GM23338 (cell line): Measurements from ENCODE around the gene XXYLT1. TPM values are rescaled to one million over a fixed set of nuclear protein-coding genes. Genes with fewer than 3 reads are reported as not detected.
"Not testable (repeated sequence)": the region's sequence is repeated elsewhere in the genome, so short reads cannot be mapped to it uniquely, and the experiment has no call there.

Experiments
- ATAC-seq: fragments of 200-7000 bp; cut with Tn5 transposase; 3 replicates; pipeline ENCODE4 v1.9.1; 2020
- DNase-seq: peaks from one replicate; pipeline ENCODE4 v3.0.0-alpha.2; 2015; ENCODE audit warnings: low spot score
- H2AFZ ChIP-seq: fragments of 200-600 bp; sonication (generic); 2 replicates; pipeline ENCODE4 v1.8.0; 2016; ENCODE audit warnings: antibody characterized with exemption, mild to moderate bottlenecking, moderate library complexity
- H3F3A ChIP-seq: fragments of 200-600 bp; sonication (generic); replicated peaks from 2 replicates; pipeline ENCODE4 v1.8.0; 2017; ENCODE audit warnings: antibody characterized with exemption, mixed run types, low read depth
- H3K27ac ChIP-seq: fragments of 200-600 bp; sonication (generic); 2 replicates; pipeline ENCODE4 v1.6.1; 2016; ENCODE audit warnings: low read depth
- H3K27me3 ChIP-seq: fragments of 200-600 bp; sonication (generic); 2 replicates; pipeline ENCODE4 v1.8.0; 2016; ENCODE audit warnings: mild to moderate bottlenecking, mixed run types, moderate library complexity; ENCODE audit not compliant: insufficient read depth
- H3K36me3 ChIP-seq: fragments of 200-600 bp; sonication (generic); 2 replicates; pipeline ENCODE4 v1.8.0; 2016; ENCODE audit warnings: mild to moderate bottlenecking; ENCODE audit not compliant: insufficient read depth
- H3K4me1 ChIP-seq: fragments of 200-600 bp; sonication (generic); 2 replicates; pipeline ENCODE4 v1.8.0; 2016; ENCODE audit warnings: mild to moderate bottlenecking, moderate library complexity; ENCODE audit not compliant: insufficient read depth
- H3K4me2 ChIP-seq: fragments of 200-600 bp; sonication (generic); 2 replicates; pipeline ENCODE4 v1.7.1; 2017; ENCODE audit warnings: mixed run types
- H3K4me3 ChIP-seq: fragments of 200-600 bp; sonication (generic); 2 replicates; pipeline ENCODE4 v1.6.1; 2016; ENCODE audit warnings: mixed run types
- H3K79me2 ChIP-seq: fragments of 200-600 bp; sonication (generic); replicated peaks from 2 replicates; pipeline ENCODE4 v1.8.0; 2017; ENCODE audit warnings: mild to moderate bottlenecking; ENCODE audit not compliant: insufficient read depth
- H3K9me2 ChIP-seq: fragments of 200-600 bp; sonication (generic); 2 replicates; pipeline ENCODE4 v1.8.0; 2017; ENCODE audit not compliant: insufficient read depth
- H4K20me1 ChIP-seq: fragments of 200-600 bp; sonication (generic); replicated peaks from 2 replicates; pipeline ENCODE4 v1.8.0; 2017; ENCODE audit warnings: mild to moderate bottlenecking; ENCODE audit not compliant: insufficient read depth
- H3K27ac Mint-ChIP-seq: 2 replicates; pipeline ENCODE4 v1.8.0; 2020; ENCODE audit warnings: inconsistent platforms, mild to moderate bottlenecking, moderate library complexity, mixed read lengths
- H3K27me3 Mint-ChIP-seq: 3 replicates; pipeline ENCODE4 v1.8.0; 2022; ENCODE audit warnings: low read depth, mild to moderate bottlenecking, moderate library complexity, mixed read lengths, inconsistent platforms; ENCODE audit not compliant: insufficient read depth, poor library complexity
- H3K36me3 Mint-ChIP-seq: 3 replicates; pipeline ENCODE4 v1.8.0; 2021; ENCODE audit warnings: low read depth, mild to moderate bottlenecking, inconsistent platforms, moderate library complexity, mixed read lengths
- H3K4me1 Mint-ChIP-seq: 3 replicates; pipeline ENCODE4 v1.8.0; 2020; ENCODE audit warnings: mild to moderate bottlenecking, inconsistent platforms, mixed read lengths
- H3K4me3 Mint-ChIP-seq: 3 replicates; pipeline ENCODE4 v1.8.0; 2021; ENCODE audit warnings: moderate library complexity, mild to moderate bottlenecking, inconsistent platforms, mixed read lengths
- H3K9me3 Mint-ChIP-seq: 3 replicates; pipeline ENCODE4 v1.8.0; 2020; ENCODE audit warnings: moderate library complexity, mild to moderate bottlenecking, inconsistent platforms, mixed read lengths
- EZH2phosphoT487 ChIP-seq: fragments of 200-600 bp; sonication (generic); IDR thresholded peaks from one replicate; pipeline ENCODE4 v1.8.1; 2018; ENCODE audit warnings: antibody characterized with exemption; ENCODE audit not compliant: unreplicated experiment
- JUNB ChIP-seq: IDR thresholded peaks from one replicate; pipeline ENCODE4 v1.6.1; 2016; ENCODE audit warnings: antibody characterized with exemption; ENCODE audit not compliant: unreplicated experiment
- NANOG ChIP-seq: IDR thresholded peaks from 2 replicates; pipeline ENCODE4 v1.6.1; 2016; ENCODE audit warnings: antibody characterized with exemption, borderline replicate concordance
- POLR2AphosphoS5 ChIP-seq: IDR thresholded peaks from 2 replicates; pipeline ENCODE4 v1.6.1; 2016; ENCODE audit warnings: antibody characterized with exemption, low read depth
- ZNF114 ChIP-seq: fragments of 250-450 bp; sonication (Bioruptor Pico); IDR thresholded peaks from 2 replicates; pipeline ENCODE4 v1.5.0; 2020; ENCODE audit warnings: mild to moderate bottlenecking, moderate library complexity
- ZNF331 ChIP-seq: fragments of 250-450 bp; sonication (Bioruptor Pico); IDR thresholded peaks from 2 replicates; pipeline ENCODE4 v1.5.0; 2020; ENCODE audit warnings: low read depth, mild to moderate bottlenecking, moderate library complexity
- polyA plus RNA-seq: library from polyadenylated mRNA; unstranded; fragments of >200 nt; fragmentation: Nextera tagmentation; extraction: Ambion mirVana; gene quantifications from 2 replicates; pipeline ENCODE4 v1.2.1, GENCODE V29; 2016
- total RNA-seq: library from RNA; depleted of rRNA; stranded (reverse); fragments of >200 nt; shearing (Covaris generic); gene quantifications from 2 replicates; pipeline ENCODE4 v1.2.3, GENCODE V29; 2014
- TF ChIP-seq, protein P1 (sequence below): IDR thresholded peaks from one replicate; pipeline ENCODE4 v1.6.1; 2018; ENCODE audit warnings: antibody characterized with exemption; ENCODE audit not compliant: unreplicated experiment
- TF ChIP-seq, protein P2 (sequence below): IDR thresholded peaks from 2 replicates; pipeline ENCODE4 v1.6.1; 2016; ENCODE audit warnings: antibody characterized with exemption
- TF ChIP-seq, protein P3 (sequence below): fragments of 250-450 bp; sonication (Bioruptor Pico); IDR thresholded peaks from 2 replicates; pipeline ENCODE4 v1.5.0; 2020; ENCODE audit warnings: mild to moderate bottlenecking, moderate library complexity

Gene XXYLT1
- total and polyA plus RNA-seq, 2 experiments from 2014 or later, result 13.5 to 34.8 TPM

DNA sequence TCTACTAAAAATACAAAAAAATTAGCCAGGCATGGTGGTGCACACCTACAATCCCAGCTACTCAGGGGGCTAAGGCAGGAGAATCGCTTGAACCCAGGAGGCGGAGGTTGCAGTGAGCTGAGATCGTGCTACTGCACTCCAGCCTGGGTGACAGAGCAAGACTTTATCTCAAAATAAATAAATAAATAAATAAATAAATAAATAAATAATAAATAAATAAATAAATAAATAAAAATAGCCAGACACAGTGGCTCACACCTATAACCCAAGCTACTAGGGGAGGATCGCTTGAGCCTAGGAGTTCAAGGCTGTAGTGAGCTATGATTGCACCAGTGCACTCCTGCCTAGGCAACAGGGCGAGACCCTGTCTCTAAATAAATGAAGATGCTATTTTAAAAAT lies 19.7 kb upstream of the XXYLT1 start:
- H4K20me1 ChIP-seq, H3K4me3 Mint-ChIP-seq, H3K27ac ChIP-seq, H3K79me2 ChIP-seq, H2AFZ ChIP-seq, H3K27me3 ChIP-seq, H3K4me1 ChIP-seq, H3K4me1 Mint-ChIP-seq, H3K4me2 ChIP-seq, H3K4me3 ChIP-seq, H3K36me3 ChIP-seq, H3K27me3 Mint-ChIP-seq, H3F3A ChIP-seq, H3K27ac Mint-ChIP-seq, H3K9me3 Mint-ChIP-seq, DNase-seq, ATAC-seq, H3K9me2 ChIP-seq: not testable (repeated sequence)
- peaks cover 24% of the 10 kb centered on the region; the same call in 2 of the 3 replicates for H3K36me3 Mint-ChIP-seq

DNA sequence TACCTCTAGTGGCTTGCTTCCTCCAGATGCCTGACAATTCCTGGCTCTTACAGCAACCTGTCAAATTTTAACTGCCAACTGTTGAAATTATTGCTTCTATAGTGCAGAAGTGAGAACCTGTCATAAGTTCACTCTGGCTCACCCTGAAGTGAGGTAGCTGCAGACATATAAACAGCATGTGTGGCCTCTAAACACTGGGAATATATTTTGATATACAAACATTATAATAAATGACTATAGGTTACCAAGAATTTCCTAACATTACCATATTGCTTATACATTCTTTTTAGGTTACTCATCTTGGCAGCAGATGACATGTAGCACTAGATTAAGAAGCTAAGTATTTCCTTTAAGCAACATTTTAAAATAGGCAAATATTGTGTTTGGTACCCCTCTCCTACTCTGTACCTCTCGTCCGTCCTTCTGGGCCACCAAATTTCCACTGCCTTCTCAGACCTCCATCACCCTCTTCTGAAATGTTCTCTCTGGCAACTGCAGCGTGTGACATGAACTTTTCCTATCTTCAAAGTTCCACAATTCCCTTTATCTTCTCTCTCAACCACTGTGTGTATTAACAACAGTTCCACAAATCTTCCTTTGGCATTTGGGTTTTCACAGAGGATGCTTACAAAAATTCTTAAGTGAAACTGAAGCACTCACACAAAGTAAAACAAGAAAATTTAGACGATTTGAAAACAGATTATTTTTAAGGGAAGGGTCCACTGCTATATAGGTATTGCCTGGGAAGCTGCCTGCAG lies 15.3 kb upstream of the XXYLT1 start:
- H3K27ac ChIP-seq, result no peak overlapping the region
- no peak for ATAC-seq
- TF ChIP-seq NANOG (no peak), ZNF331 (CRISPR knock-in tag) (no peak), JUNB (no peak), POLR2AphosphoS5 (no peak), EZH2phosphoT487 (no peak), ZNF114 (CRISPR knock-in tag) (no peak)
- TF ChIP-seq, protein P1, sequence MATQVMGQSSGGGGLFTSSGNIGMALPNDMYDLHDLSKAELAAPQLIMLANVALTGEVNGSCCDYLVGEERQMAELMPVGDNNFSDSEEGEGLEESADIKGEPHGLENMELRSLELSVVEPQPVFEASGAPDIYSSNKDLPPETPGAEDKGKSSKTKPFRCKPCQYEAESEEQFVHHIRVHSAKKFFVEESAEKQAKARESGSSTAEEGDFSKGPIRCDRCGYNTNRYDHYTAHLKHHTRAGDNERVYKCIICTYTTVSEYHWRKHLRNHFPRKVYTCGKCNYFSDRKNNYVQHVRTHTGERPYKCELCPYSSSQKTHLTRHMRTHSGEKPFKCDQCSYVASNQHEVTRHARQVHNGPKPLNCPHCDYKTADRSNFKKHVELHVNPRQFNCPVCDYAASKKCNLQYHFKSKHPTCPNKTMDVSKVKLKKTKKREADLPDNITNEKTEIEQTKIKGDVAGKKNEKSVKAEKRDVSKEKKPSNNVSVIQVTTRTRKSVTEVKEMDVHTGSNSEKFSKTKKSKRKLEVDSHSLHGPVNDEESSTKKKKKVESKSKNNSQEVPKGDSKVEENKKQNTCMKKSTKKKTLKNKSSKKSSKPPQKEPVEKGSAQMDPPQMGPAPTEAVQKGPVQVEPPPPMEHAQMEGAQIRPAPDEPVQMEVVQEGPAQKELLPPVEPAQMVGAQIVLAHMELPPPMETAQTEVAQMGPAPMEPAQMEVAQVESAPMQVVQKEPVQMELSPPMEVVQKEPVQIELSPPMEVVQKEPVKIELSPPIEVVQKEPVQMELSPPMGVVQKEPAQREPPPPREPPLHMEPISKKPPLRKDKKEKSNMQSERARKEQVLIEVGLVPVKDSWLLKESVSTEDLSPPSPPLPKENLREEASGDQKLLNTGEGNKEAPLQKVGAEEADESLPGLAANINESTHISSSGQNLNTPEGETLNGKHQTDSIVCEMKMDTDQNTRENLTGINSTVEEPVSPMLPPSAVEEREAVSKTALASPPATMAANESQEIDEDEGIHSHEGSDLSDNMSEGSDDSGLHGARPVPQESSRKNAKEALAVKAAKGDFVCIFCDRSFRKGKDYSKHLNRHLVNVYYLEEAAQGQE, result no peak
- TF ChIP-seq, protein P2, sequence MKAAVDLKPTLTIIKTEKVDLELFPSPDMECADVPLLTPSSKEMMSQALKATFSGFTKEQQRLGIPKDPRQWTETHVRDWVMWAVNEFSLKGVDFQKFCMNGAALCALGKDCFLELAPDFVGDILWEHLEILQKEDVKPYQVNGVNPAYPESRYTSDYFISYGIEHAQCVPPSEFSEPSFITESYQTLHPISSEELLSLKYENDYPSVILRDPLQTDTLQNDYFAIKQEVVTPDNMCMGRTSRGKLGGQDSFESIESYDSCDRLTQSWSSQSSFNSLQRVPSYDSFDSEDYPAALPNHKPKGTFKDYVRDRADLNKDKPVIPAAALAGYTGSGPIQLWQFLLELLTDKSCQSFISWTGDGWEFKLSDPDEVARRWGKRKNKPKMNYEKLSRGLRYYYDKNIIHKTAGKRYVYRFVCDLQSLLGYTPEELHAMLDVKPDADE, result no peak
- TF ChIP-seq, protein P3, sequence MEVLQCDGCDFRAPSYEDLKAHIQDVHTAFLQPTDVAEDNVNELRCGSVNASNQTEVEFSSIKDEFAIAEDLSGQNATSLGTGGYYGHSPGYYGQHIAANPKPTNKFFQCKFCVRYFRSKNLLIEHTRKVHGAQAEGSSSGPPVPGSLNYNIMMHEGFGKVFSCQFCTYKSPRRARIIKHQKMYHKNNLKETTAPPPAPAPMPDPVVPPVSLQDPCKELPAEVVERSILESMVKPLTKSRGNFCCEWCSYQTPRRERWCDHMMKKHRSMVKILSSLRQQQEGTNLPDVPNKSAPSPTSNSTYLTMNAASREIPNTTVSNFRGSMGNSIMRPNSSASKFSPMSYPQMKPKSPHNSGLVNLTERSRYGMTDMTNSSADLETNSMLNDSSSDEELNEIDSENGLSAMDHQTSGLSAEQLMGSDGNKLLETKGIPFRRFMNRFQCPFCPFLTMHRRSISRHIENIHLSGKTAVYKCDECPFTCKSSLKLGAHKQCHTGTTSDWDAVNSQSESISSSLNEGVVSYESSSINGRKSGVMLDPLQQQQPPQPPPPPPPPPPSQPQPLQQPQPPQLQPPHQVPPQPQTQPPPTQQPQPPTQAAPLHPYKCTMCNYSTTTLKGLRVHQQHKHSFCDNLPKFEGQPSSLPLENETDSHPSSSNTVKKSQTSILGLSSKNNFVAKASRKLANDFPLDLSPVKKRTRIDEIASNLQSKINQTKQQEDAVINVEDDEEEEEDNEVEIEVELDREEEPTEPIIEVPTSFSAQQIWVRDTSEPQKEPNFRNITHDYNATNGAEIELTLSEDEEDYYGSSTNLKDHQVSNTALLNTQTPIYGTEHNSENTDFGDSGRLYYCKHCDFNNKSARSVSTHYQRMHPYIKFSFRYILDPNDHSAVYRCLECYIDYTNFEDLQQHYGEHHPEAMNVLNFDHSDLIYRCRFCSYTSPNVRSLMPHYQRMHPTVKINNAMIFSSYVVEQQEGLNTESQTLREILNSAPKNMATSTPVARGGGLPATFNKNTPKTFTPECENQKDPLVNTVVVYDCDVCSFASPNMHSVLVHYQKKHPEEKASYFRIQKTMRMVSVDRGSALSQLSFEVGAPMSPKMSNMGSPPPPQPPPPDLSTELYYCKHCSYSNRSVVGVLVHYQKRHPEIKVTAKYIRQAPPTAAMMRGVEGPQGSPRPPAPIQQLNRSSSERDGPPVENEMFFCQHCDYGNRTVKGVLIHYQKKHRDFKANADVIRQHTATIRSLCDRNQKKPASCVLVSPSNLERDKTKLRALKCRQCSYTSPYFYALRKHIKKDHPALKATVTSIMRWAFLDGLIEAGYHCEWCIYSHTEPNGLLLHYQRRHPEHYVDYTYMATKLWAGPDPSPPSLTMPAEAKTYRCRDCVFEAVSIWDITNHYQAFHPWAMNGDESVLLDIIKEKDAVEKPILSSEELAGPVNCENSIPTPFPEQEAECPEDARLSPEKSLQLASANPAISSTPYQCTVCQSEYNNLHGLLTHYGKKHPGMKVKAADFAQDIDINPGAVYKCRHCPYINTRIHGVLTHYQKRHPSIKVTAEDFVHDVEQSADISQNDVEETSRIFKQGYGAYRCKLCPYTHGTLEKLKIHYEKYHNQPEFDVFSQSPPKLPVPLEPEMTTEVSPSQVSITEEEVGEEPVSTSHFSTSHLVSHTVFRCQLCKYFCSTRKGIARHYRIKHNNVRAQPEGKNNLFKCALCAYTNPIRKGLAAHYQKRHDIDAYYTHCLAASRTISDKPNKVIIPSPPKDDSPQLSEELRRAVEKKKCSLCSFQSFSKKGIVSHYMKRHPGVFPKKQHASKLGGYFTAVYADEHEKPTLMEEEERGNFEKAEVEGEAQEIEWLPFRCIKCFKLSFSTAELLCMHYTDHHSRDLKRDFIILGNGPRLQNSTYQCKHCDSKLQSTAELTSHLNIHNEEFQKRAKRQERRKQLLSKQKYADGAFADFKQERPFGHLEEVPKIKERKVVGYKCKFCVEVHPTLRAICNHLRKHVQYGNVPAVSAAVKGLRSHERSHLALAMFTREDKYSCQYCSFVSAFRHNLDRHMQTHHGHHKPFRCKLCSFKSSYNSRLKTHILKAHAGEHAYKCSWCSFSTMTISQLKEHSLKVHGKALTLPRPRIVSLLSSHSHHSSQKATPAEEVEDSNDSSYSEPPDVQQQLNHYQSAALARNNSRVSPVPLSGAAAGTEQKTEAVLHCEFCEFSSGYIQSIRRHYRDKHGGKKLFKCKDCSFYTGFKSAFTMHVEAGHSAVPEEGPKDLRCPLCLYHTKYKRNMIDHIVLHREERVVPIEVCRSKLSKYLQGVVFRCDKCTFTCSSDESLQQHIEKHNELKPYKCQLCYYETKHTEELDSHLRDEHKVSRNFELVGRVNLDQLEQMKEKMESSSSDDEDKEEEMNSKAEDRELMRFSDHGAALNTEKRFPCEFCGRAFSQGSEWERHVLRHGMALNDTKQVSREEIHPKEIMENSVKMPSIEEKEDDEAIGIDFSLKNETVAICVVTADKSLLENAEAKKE (CRISPR knock-in tag), result no peak

More for the DNA sequence above, 15.3 kb upstream of the XXYLT1 start:
- no peak overlapping the region for H3K4me3 ChIP-seq
- no peak overlapping the region for H3K27ac Mint-ChIP-seq
- H3K4me3 Mint-ChIP-seq, result no peak overlapping the region
- no peaks in the 10 kb centered on the region for H3K9me3 Mint-ChIP-seq
- H4K20me1 ChIP-seq, result no peaks in the 10 kb centered on the region
- no peaks in the 10 kb centered on the region for H3K4me1 Mint-ChIP-seq
- peaks cover 17% of the 10 kb centered on the region; the same call in 2 of the 3 replicates for H3K36me3 Mint-ChIP-seq
- H3K4me1 ChIP-seq, result no peaks in the 10 kb centered on the region
- H3K27me3 ChIP-seq, result no peaks in the 10 kb centered on the region
- H2AFZ ChIP-seq, result no peak overlapping the region
- no peaks in the 10 kb centered on the region for H3F3A ChIP-seq
- no peak for DNase-seq
- H3K36me3 ChIP-seq, result no peaks in the 10 kb centered on the region; the same call in 1 of the 2 replicates
- H3K4me2 ChIP-seq, result no peak overlapping the region
- no peaks in the 10 kb centered on the region for H3K27me3 Mint-ChIP-seq
- H3K79me2 ChIP-seq, result no peaks in the 10 kb centered on the region
- no peaks in the 10 kb centered on the region for H3K9me2 ChIP-seq
